ENCODE results near the gene CYP26C1. TPM values are rescaled to one million over a fixed set of nuclear protein-coding genes. Genes with fewer than 3 reads are reported as not detected.

Gene CYP26C1
- total RNA-seq, 1 donor from 2014 or later = not detected

GRCh38 chr10:93034426-93034825 lies 26.2 kb upstream of the CYP26C1 start:
- no peaks in the 10 kb centered on the region for H3K27me3 Mint-ChIP-seq (ENCODE audit: unreplicated experiment)
- no peak for DNase-seq (ENCODE audit: extremely low spot score, unreplicated experiment)
- no peaks in the 10 kb centered on the region for H3K9me3 Mint-ChIP-seq (ENCODE audit: unreplicated experiment)
- no peak overlapping the region for H3K4me3 Mint-ChIP-seq (ENCODE audit: unreplicated experiment)
- no peaks in the 10 kb centered on the region for H3K36me3 Mint-ChIP-seq (ENCODE audit: unreplicated experiment)
- H3K27ac Mint-ChIP-seq (ENCODE audit: unreplicated experiment) = no peak overlapping the region
- peaks cover 35% of the 10 kb centered on the region for H3K4me1 Mint-ChIP-seq (ENCODE audit: unreplicated experiment)
- TF ChIP-seq CTCF (IDR thresholded peaks at IDR 0.05) = no peak

GRCh38 chr10:93039110-93039509 lies 21.5 kb upstream of the CYP26C1 start:
- H3K4me3 Mint-ChIP-seq (ENCODE audit: unreplicated experiment) = no peak overlapping the region
- no peak for DNase-seq (ENCODE audit: extremely low spot score, unreplicated experiment)
- no peak overlapping the region for H3K27ac Mint-ChIP-seq (ENCODE audit: unreplicated experiment)
- no peaks in the 10 kb centered on the region for H3K36me3 Mint-ChIP-seq (ENCODE audit: unreplicated experiment)
- peaks cover 7% of the 10 kb centered on the region for H3K4me1 Mint-ChIP-seq (ENCODE audit: unreplicated experiment)
- H3K27me3 Mint-ChIP-seq (ENCODE audit: unreplicated experiment) = no peaks in the 10 kb centered on the region
- no peak for TF ChIP-seq CTCF (IDR thresholded peaks at IDR 0.05)
- no peaks in the 10 kb centered on the region for H3K9me3 Mint-ChIP-seq (ENCODE audit: unreplicated experiment)

- peak; percentile 67 for TF ChIP-seq CTCF (IDR thresholded peaks at IDR 0.05)
- H3K4me3 Mint-ChIP-seq (ENCODE audit: unreplicated experiment) = no peak overlapping the region
- H3K36me3 Mint-ChIP-seq (ENCODE audit: unreplicated experiment) = no peaks in the 10 kb centered on the region
- peaks cover 1% of the 10 kb centered on the region for H3K4me1 Mint-ChIP-seq (ENCODE audit: unreplicated experiment)
- no peaks in the 10 kb centered on the region for H3K9me3 Mint-ChIP-seq (ENCODE audit: unreplicated experiment)
- H3K27me3 Mint-ChIP-seq (ENCODE audit: unreplicated experiment) = no peaks in the 10 kb centered on the region
- H3K27ac Mint-ChIP-seq (ENCODE audit: unreplicated experiment) = no peak overlapping the region
- DNase-seq (ENCODE audit: extremely low spot score, unreplicated experiment) = no peak
Observed at GRCh38 chr10:93039721-93040120, 20.9 kb upstream of the CYP26C1 start.

- no peak for DNase-seq (ENCODE audit: extremely low spot score, unreplicated experiment)
- no peaks in the 10 kb centered on the region for H3K27me3 Mint-ChIP-seq (ENCODE audit: unreplicated experiment)
- H3K9me3 Mint-ChIP-seq (ENCODE audit: unreplicated experiment) = no peaks in the 10 kb centered on the region
- no peak for TF ChIP-seq CTCF (IDR thresholded peaks at IDR 0.05)
- H3K4me3 Mint-ChIP-seq (ENCODE audit: unreplicated experiment) = no peak overlapping the region
- no peak overlapping the region for H3K27ac Mint-ChIP-seq (ENCODE audit: unreplicated experiment)
- H3K4me1 Mint-ChIP-seq (ENCODE audit: unreplicated experiment) = peaks cover 6% of the 10 kb centered on the region
- H3K36me3 Mint-ChIP-seq (ENCODE audit: unreplicated experiment) = no peaks in the 10 kb centered on the region
Observed at GRCh38 chr10:93054486-93054885, 6.1 kb upstream of the CYP26C1 start.

GRCh38 chr10:93058139-93058538 lies 2.5 kb upstream of the CYP26C1 start:
- TF ChIP-seq CTCF (IDR thresholded peaks at IDR 0.05) = no peak
- Mint-ChIP-seq H3K4me1 (ENCODE audit: unreplicated experiment) (peaks cover 9% of the 10 kb centered on the region), H3K36me3 (ENCODE audit: unreplicated experiment) (no peaks in the 10 kb centered on the region), H3K27me3 (ENCODE audit: unreplicated experiment) (no peaks in the 10 kb centered on the region), H3K4me3 (ENCODE audit: unreplicated experiment) (no peak overlapping the region), H3K27ac (ENCODE audit: unreplicated experiment) (no peak overlapping the region), H3K9me3 (ENCODE audit: unreplicated experiment) (no peaks in the 10 kb centered on the region)
- no peak for DNase-seq (ENCODE audit: extremely low spot score, unreplicated experiment)
